Panc1 (cell line): ENCODE data around the gene MPP3.

Experiments
- POLR2AphosphoS5 ChIP-seq: IDR thresholded peaks from 2 replicates; pipeline ENCODE4 v1.6.1; 2012; ENCODE audit warnings: mild to moderate bottlenecking, low read depth, low read length, moderate library complexity
- SIN3A ChIP-seq: IDR thresholded peaks from 2 replicates; pipeline ENCODE4 v1.6.1; 2012; ENCODE audit warnings: low read depth, mild to moderate bottlenecking, low read length, moderate library complexity, borderline replicate concordance; ENCODE audit not compliant: insufficient read depth
- TCF7L2 ChIP-seq: IDR thresholded peaks from 2 replicates; pipeline ENCODE4 v1.6.1; 2011; ENCODE audit warnings: mild to moderate bottlenecking, low read depth, low read length, inconsistent platforms
- TF ChIP-seq, protein P1 (sequence below), 2 experiments: IDR thresholded peaks; 2 replicates each; pipeline ENCODE4 v1.6.1; 2011 to 2012; ENCODE audit warnings: low read depth in 2 of 2, control low read depth in 1 of 2, low read length in 1 of 2, mild to moderate bottlenecking in 1 of 2, moderate library complexity in 1 of 2; ENCODE audit not compliant: insufficient read depth in 1 of 2
- TF ChIP-seq, protein P2 (sequence below): fragments of 450-650 bp; IDR thresholded peaks from 2 replicates; pipeline ENCODE4 v1.5.1; 2017; ENCODE audit warnings: mild to moderate bottlenecking

DNA sequence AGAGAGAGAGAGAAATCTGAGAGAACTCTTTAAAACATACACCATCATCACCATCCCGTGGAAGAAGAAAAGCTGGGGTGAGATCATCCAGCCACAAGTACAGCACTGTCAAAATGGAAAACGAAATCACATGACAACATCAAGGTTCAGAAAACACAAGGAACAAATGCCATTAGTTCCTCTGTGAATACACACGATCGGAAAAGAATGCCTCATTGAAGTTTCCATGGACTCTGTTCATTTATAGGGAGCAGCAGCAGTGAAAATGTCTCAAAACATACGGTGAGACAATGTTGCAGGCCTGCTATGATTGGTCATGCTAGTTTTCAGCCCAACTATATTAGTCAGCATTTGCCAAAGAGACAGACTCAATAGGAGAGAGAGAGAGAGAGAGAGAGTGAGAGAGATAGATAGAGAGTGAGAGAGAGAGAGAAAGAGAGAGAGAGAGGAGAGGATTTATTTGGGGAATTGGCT is 48.3 kb downstream of the MPP3 start:
- TF ChIP-seq POLR2AphosphoS5 = no peak
- TF ChIP-seq, protein P1, sequence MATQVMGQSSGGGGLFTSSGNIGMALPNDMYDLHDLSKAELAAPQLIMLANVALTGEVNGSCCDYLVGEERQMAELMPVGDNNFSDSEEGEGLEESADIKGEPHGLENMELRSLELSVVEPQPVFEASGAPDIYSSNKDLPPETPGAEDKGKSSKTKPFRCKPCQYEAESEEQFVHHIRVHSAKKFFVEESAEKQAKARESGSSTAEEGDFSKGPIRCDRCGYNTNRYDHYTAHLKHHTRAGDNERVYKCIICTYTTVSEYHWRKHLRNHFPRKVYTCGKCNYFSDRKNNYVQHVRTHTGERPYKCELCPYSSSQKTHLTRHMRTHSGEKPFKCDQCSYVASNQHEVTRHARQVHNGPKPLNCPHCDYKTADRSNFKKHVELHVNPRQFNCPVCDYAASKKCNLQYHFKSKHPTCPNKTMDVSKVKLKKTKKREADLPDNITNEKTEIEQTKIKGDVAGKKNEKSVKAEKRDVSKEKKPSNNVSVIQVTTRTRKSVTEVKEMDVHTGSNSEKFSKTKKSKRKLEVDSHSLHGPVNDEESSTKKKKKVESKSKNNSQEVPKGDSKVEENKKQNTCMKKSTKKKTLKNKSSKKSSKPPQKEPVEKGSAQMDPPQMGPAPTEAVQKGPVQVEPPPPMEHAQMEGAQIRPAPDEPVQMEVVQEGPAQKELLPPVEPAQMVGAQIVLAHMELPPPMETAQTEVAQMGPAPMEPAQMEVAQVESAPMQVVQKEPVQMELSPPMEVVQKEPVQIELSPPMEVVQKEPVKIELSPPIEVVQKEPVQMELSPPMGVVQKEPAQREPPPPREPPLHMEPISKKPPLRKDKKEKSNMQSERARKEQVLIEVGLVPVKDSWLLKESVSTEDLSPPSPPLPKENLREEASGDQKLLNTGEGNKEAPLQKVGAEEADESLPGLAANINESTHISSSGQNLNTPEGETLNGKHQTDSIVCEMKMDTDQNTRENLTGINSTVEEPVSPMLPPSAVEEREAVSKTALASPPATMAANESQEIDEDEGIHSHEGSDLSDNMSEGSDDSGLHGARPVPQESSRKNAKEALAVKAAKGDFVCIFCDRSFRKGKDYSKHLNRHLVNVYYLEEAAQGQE (IDR thresholded peaks at IDR 0.05; ENCODE audit: insufficient read depth in 1 of 2, low read depth in 2 of 2, low read length in 1 of 2) = no peak
- TF ChIP-seq, protein P2, sequence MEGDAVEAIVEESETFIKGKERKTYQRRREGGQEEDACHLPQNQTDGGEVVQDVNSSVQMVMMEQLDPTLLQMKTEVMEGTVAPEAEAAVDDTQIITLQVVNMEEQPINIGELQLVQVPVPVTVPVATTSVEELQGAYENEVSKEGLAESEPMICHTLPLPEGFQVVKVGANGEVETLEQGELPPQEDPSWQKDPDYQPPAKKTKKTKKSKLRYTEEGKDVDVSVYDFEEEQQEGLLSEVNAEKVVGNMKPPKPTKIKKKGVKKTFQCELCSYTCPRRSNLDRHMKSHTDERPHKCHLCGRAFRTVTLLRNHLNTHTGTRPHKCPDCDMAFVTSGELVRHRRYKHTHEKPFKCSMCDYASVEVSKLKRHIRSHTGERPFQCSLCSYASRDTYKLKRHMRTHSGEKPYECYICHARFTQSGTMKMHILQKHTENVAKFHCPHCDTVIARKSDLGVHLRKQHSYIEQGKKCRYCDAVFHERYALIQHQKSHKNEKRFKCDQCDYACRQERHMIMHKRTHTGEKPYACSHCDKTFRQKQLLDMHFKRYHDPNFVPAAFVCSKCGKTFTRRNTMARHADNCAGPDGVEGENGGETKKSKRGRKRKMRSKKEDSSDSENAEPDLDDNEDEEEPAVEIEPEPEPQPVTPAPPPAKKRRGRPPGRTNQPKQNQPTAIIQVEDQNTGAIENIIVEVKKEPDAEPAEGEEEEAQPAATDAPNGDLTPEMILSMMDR = no peak
- TF ChIP-seq SIN3A = no peak
- TF ChIP-seq TCF7L2 = no peak
